GM12891 (cell line): ENCODE measurements around the gene CACNG3.
"Not testable (repeated sequence)": the region's sequence is repeated elsewhere in the genome, so short reads cannot be mapped to it uniquely, and the experiment has no call there.

Source experiments
- DNase-seq: peaks from one replicate; pipeline ENCODE4 v3.0.0; 2011; ENCODE audit warnings: low spot score; ENCODE audit not compliant: insufficient read length
- FAIRE-seq: peaks from 2 replicates; lab custom pipeline; 2011; peaks lifted over from hg19 to GRCh38; lab: Jason Lieb, UNC
- PAX5 ChIP-seq: IDR thresholded peaks from 2 replicates; pipeline ENCODE4 v1.6.1; 2011; ENCODE audit warnings: low read length, moderate library complexity, mild to moderate bottlenecking; ENCODE audit not compliant: insufficient read depth, severe bottlenecking
- POLR2A ChIP-seq: IDR thresholded peaks from 2 replicates; pipeline ENCODE4 v1.6.1; 2011; ENCODE audit warnings: low read depth, low read length, control low read depth
- POLR2AphosphoS5 ChIP-seq: IDR thresholded peaks from 2 replicates; pipeline ENCODE4 v1.6.1; 2011; ENCODE audit warnings: low read depth, low read length, control low read depth
- POU2F2 ChIP-seq: IDR thresholded peaks from 2 replicates; pipeline ENCODE4 v1.6.1; 2011; ENCODE audit warnings: low read depth, mild to moderate bottlenecking, control low read depth, low read length, moderate library complexity
- SPI1 ChIP-seq: IDR thresholded peaks from 2 replicates; pipeline ENCODE4 v1.6.1; 2011; ENCODE audit warnings: low read depth, low read length, control low read depth
- TAF1 ChIP-seq: IDR thresholded peaks from 2 replicates; pipeline ENCODE4 v1.6.1; 2011; ENCODE audit warnings: low read depth, low read length, control low read depth

The CACNG3 gene

DNA sequence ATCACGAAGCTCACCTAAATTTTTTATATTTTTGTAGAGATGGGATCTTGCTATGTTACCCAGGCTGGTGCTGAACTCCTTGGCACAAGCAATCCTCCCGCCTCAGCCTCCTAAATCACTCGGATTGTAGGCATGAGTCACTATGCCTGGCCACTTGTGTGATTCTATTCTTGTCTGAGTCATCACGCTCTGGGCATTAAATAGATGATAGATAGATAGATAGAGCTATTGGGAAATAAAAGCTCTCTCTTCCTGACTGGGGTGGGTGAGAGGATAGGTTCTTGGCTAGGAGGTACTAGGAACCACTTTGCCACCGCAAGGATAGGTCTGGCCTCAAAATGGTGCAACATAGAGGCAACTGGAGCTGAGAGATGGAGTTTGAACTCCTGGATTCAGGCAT is 21.4 kb upstream of the CACNG3 start:
- DNase-seq (no peak), FAIRE-seq (no peak)
- no peak for TF ChIP-seq SPI1
- no peak for TF ChIP-seq TAF1
- no peak for TF ChIP-seq POU2F2
- TF ChIP-seq POLR2A, result no peak
- TF ChIP-seq POLR2AphosphoS5, result no peak
- TF ChIP-seq PAX5, result no peak

DNA sequence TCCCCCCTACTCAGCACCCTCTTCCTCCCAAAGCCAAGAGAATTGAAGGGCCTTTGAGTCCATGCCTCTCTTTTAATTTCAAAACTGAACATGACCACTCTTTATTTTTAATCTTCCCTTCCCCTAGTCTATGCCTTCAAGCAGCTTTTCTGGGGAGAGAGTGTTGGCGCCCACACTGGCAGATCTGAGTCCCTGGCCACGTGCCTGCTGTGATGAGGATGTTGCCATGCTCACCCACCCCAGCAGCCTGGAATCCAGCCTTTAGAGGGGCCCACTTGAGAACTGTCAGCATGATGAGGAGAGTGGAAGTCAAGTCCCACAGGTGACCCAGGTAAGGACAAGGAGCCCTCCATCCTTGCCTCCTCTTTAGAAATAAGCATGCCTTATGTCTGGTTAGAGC is 20.3 kb upstream of the CACNG3 start:
- no peak for DNase-seq
- TF ChIP-seq POLR2AphosphoS5 (no peak), SPI1 (no peak), POU2F2 (no peak), TAF1 (no peak), PAX5 (no peak), POLR2A (no peak)
- FAIRE-seq, result no peak

GRCh38 chr16:24238846-24239245 is 17.3 kb upstream of the CACNG3 start:
- not testable (repeated sequence) for FAIRE-seq, DNase-seq

DNA sequence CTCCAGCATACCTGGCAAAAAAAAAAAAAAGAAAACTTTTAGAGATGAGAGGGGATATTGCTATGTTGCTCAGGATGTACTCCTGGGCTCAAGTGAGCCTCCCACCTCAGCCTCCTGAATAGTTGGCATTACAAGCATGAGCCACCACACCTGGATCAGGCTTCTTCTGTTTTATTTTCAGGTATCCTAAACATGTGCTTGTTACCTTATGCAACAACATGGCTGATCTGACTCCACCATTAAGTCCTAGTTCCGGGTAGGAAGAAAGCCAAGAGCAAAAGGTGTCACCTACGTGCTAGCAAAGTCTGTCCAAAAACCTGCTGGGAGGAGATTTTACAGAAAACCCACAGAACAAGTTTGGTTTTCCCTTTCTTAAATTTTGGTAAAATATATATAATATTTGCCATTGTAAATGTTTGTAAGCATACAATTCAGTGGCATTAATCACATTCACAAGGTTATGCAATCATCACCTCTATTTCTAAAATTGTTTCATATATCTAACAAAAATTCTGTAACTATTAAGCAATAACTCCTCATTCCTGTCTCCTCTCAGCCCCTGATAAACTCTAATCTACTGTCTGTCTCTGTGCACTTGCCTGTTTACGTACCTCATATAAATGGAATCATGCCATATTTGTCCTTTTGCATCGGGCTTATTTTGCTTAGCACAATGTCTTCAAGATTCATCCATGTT is 9.1 kb upstream of the CACNG3 start:
- TF ChIP-seq SPI1 (no peak), POU2F2 (no peak), PAX5 (no peak), POLR2AphosphoS5 (no peak), TAF1 (no peak), POLR2A (no peak)
- FAIRE-seq (no peak), DNase-seq (no peak)

DNA sequence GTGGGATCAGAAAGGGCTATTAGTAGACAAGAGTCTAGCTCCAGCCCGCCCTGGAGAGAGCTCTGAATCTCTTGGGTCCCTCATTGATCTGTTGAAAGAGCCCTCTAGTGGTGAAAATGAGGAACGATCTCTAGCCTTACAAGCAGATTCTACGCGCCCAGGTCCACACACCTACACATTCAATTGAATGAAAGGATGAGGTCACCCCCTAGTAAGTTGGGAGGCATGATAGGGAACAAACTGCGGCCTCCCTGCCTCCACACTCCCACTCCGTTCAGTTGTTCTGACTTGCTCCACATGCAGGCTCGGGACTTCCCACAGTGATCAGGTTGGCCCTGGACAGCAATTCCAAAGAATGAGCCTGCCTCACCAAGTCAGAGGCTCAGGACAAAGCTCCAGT is 2.9 kb upstream of the CACNG3 start:
- TF ChIP-seq POU2F2 (no peak), POLR2AphosphoS5 (no peak), SPI1 (no peak), TAF1 (no peak), POLR2A (no peak), PAX5 (no peak)
- DNase-seq, result peak; percentile 53
- FAIRE-seq, result peak; percentile 55

GRCh38 chr16:24257958-24258357 is 1.8 kb downstream of the CACNG3 start:
- DNase-seq (no peak), FAIRE-seq (no peak)
- no peak for TF ChIP-seq POLR2A
- no peak for TF ChIP-seq POLR2AphosphoS5
- no peak for TF ChIP-seq POU2F2
- TF ChIP-seq TAF1, result no peak
- TF ChIP-seq PAX5, result no peak
- TF ChIP-seq SPI1, result no peak

DNA sequence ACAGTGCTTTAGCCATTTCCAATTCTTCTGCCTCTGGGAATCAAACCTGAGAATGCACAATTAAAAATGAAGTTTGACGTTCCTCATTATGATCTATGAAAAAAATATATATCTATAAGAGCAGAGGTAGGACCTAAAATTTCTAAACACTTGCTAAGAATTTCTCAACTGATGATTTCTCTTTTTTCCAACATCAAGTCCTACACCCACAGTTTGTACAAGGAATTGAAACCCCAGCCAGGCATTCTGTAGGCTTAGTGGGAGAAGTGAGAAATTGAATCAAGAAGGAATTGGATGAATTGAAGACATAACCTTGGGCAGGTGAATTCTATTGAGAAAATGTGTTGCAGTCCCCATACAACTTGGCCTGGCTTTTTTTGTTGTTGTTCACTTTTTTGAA is 2.7 kb downstream of the CACNG3 start:
- TF ChIP-seq POU2F2, result no peak
- no peak for TF ChIP-seq POLR2A
- no peak for TF ChIP-seq POLR2AphosphoS5
- no peak for TF ChIP-seq TAF1
- no peak for TF ChIP-seq SPI1
- TF ChIP-seq PAX5, result no peak
- no peak for DNase-seq
- no peak for FAIRE-seq

GRCh38 chr16:24262816-24263215 is 6.7 kb downstream of the CACNG3 start:
- no peak for FAIRE-seq
- TF ChIP-seq SPI1 (no peak), TAF1 (no peak), POU2F2 (no peak), POLR2A (no peak), PAX5 (no peak), POLR2AphosphoS5 (no peak)
- no peak for DNase-seq

DNA sequence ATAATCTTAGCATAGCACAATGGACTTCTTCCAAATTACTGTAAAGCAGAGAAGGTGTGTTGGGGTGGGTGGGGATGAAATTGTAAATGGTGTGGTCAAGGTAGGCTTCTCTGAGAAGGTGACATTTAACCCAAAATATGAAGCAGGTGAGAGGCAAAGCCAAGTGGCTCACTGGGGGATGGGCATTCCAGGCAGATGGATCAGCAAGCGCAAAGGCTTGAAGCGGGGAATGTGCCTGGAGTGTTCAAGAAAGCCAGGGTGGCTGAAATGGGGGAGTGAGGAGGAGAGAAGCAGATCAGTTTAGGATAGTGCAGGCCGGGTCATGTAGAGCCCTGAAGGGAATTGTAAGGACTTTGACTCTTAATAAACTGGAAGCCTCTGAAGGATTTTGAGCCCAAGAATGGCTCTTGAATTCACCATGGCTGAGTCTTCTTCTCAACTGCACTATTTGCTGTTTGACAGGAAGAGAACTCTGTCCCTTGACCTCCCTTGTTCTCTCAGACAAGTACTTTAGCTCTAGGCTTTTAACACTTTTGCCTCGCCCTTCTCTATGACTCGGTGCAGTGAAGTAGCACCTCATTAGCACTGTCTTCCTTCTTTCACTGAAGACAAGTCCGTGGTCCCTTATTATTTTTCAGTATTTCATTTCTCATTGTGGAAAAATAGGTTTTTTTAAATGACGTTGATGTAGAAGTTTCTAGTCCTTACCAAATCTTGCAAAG is 14.7 kb downstream of the CACNG3 start:
- no peak for FAIRE-seq
- DNase-seq, result no peak
- TF ChIP-seq TAF1 (no peak), SPI1 (no peak), POU2F2 (no peak), POLR2AphosphoS5 (no peak), POLR2A (no peak), PAX5 (no peak)

DNA sequence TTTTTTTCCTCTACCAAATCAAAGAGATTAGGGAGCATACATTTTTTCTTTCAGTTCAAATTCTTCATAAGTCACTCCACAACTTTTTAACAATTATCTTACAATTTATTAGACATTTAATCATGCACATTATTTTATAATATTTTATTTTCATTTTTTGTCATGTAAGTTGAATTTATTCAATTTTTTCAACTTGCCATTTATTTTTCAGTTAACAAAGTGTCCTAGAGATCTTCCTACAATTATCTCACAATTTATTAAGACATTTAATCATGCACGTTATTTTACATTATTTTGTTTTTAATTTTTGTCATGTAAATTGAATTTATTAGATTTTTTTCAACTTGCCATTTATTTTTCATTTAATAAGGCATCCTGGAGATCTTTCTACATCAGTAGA is 16.2 kb downstream of the CACNG3 start:
- DNase-seq (no peak), FAIRE-seq (no peak)
- TF ChIP-seq POLR2A (no peak), POLR2AphosphoS5 (no peak), POU2F2 (no peak), PAX5 (no peak), SPI1 (no peak), TAF1 (no peak)
